Breast epithelium (tissue), 4 donors: ENCODE data around the gene PTPRN2. TPM values are rescaled to one million over a fixed set of nuclear protein-coding genes. Genes with fewer than 3 reads are reported as not detected.
"Not testable (repeated sequence)": the region's sequence is repeated elsewhere in the genome, so short reads cannot be mapped to it uniquely, and the experiment has no call there.

Experiments used
- DNase-seq, 2 donors: peaks; one replicate each; pipeline ENCODE4 v3.0.0-alpha.2; 2019; ENCODE audit warnings: low spot score in 2 of 2
- H3K27ac ChIP-seq, 2 donors: fragments of 200-600 bp; sonication (generic) in 1 of 2; one replicate each; pipeline ENCODE4 v1.5.1; 2016 to 2019; ENCODE audit warnings: mild to moderate bottlenecking in 1 of 2
- H3K27me3 ChIP-seq, 2 donors: fragments of 200-600 bp; sonication (generic) in 1 of 2; one replicate each; pipeline versions ENCODE4 v1.5.1 to v1.6.0; 2017 to 2019; ENCODE audit warnings: control low read depth in 1 of 2, mild to moderate bottlenecking in 1 of 2
- H3K36me3 ChIP-seq: fragments of 200-600 bp; one replicate; pipeline ENCODE4 v1.5.1; 2019
- H3K4me1 ChIP-seq, 2 donors: fragments of 200-600 bp; sonication (generic); one replicate each; pipeline ENCODE4 v1.5.1; 2016 to 2019; ENCODE audit warnings: control low read depth in 1 of 2
- H3K4me3 ChIP-seq, 3 donors: fragments of 200-600 bp; sonication (generic); 1 replicate in 2 of 3; 2 replicates in 1 of 3; pipeline ENCODE4 v1.5.1; 2016 to 2019; ENCODE audit warnings: mild to moderate bottlenecking in 3 of 3, moderate library complexity in 2 of 3
- H3K9me3 ChIP-seq, 2 donors: fragments of 200-600 bp; sonication (generic) in 1 of 2; one replicate each; pipeline ENCODE4 v1.5.1; 2016 to 2019; ENCODE audit warnings: control low read depth in 1 of 2
- POLR2A ChIP-seq: fragments of 450-650 bp; IDR thresholded peaks from one replicate; pipeline ENCODE4 v1.6.1; 2016; ENCODE audit warnings: antibody characterized with exemption, mild to moderate bottlenecking, moderate library complexity
- POLR2AphosphoS5 ChIP-seq, 3 donors: sonication (generic); formaldehyde crosslinking; IDR thresholded peaks; one replicate each; pipeline ENCODE4 v1.6.1; 2017; ENCODE audit warnings: antibody characterized with exemption in 3 of 3
- intact Hi-C: fragments of 100-400 bp; cut with DNase I; formaldehyde crosslinking; loops from one replicate; pipeline ENCODE4 v1.15.1; 2023; ENCODE audit warnings: low total_unique reads
- total RNA-seq, 3 donors: library from RNA; depleted of rRNA; stranded (reverse); fragments of >200 nt; gene quantifications; one replicate each; pipeline ENCODE4 v1.1.0, GENCODE V29; 2016
- TF ChIP-seq, protein P1 (sequence below), 3 donors: fragments of 450-650 bp; IDR thresholded peaks; one replicate each; pipeline ENCODE4 v1.5.1; 2016 to 2017; ENCODE audit warnings: antibody characterized with exemption in 3 of 3, mild to moderate bottlenecking in 3 of 3, moderate library complexity in 3 of 3

The PTPRN2 gene
- total RNA-seq, 3 donors from 2014 or later = 1.6 to 2.2 (median 2.2) TPM

DNA sequence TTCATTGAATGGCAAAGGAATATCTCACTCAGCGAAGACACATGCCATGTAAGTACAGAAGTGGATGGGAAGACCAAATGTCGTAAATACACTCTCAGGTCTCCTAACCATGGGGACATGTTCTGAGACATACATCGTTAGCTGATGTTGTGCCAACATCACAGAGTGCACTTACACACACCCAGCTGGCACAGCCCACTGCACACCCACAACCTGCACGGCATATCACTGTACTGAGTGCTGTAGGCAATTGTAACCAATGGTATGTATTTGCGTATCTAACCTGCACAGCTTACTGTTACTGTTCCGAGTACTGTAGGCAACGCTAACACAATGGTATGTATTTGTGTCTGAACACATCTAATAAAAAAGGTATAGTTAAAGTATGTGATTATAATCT is 550.4 kb downstream of the PTPRN2 start:
- TF ChIP-seq, protein P1, sequence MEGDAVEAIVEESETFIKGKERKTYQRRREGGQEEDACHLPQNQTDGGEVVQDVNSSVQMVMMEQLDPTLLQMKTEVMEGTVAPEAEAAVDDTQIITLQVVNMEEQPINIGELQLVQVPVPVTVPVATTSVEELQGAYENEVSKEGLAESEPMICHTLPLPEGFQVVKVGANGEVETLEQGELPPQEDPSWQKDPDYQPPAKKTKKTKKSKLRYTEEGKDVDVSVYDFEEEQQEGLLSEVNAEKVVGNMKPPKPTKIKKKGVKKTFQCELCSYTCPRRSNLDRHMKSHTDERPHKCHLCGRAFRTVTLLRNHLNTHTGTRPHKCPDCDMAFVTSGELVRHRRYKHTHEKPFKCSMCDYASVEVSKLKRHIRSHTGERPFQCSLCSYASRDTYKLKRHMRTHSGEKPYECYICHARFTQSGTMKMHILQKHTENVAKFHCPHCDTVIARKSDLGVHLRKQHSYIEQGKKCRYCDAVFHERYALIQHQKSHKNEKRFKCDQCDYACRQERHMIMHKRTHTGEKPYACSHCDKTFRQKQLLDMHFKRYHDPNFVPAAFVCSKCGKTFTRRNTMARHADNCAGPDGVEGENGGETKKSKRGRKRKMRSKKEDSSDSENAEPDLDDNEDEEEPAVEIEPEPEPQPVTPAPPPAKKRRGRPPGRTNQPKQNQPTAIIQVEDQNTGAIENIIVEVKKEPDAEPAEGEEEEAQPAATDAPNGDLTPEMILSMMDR (IDR thresholded peaks at IDR 0.05) = no peak
- no peak for TF ChIP-seq POLR2A
- no peak for TF ChIP-seq POLR2AphosphoS5 (IDR thresholded peaks at IDR 0.05)
- DNase-seq = peak in 1 of 2 donors; percentile 5
- Histone ChIP-seq H3K27ac (no peak overlapping the region), H3K4me1 (no peaks in the 10 kb centered on the region), H3K27me3 (no peaks in the 10 kb centered on the region), H3K4me3 (no peak overlapping the region), H3K9me3 (peaks cover 7 to 22% of the 10 kb centered on the region in 2 donors), H3K36me3 (no peaks in the 10 kb centered on the region)
- intact Hi-C loops = no loop called here

DNA sequence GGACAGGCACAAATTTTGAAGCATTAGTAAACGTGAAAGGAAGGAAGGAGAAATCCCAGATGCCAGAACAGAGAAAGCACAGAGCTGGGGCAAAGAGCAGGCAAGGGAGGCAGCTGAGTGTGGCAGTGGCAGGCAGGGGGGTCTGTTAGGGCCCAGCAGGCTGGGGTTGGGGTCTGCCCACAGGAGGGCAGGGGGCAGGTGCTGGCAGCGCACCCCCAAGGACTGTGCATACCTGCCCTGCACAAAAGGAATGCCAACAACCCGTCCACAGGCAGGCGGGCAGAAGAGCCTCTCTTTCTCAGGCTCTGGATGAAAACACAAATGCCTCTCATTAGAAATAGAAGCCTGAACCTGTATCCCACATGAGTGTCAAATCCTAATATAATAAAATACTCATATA is 552.3 kb downstream of the PTPRN2 start:
- H3K27me3 ChIP-seq = no peaks in the 10 kb centered on the region
- H3K9me3 ChIP-seq = peaks cover 7 to 22% of the 10 kb centered on the region in 2 donors
- H3K4me3 ChIP-seq = no peak overlapping the region
- no peaks in the 10 kb centered on the region for H3K36me3 ChIP-seq
- peak in 1 of 2 donors; percentile 6 for DNase-seq
- no peak overlapping the region for H3K27ac ChIP-seq
- TF ChIP-seq, protein P1 (IDR thresholded peaks at IDR 0.05) = no peak
- TF ChIP-seq POLR2A (no peak), POLR2AphosphoS5 (IDR thresholded peaks at IDR 0.05) (no peak)
- no peaks in the 10 kb centered on the region for H3K4me1 ChIP-seq
- intact Hi-C loops = no loop called here

DNA sequence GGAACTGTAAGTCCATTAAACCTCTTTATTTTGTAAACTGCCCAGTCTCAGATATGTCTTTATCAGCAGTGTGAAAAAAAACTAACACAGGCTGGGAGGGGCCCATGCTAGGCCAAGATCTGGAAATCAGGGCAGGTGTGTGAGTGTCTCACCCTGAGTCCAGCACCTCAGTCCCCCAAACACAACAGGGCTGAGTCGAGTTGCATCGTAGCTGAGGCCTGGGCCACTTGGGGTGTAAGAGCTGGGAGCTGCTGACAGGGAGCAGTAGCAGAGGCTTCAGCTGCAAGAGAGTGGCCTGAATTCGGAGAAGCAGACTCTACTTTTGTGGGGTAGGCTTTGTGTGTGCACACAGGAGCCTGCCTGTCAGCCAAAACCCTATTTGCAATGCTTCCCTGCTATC is 553.1 kb downstream of the PTPRN2 start:
- H3K4me1 ChIP-seq = no peaks in the 10 kb centered on the region
- H3K27me3 ChIP-seq = no peaks in the 10 kb centered on the region
- H3K9me3 ChIP-seq = peaks cover 7 to 15% of the 10 kb centered on the region in 2 donors
- intact Hi-C loops = no loop called here
- no peak overlapping the region for H3K27ac ChIP-seq
- TF ChIP-seq, protein P1 (IDR thresholded peaks at IDR 0.05) = no peak
- no peak for TF ChIP-seq POLR2A
- no peak for TF ChIP-seq POLR2AphosphoS5 (IDR thresholded peaks at IDR 0.05)
- peak in 1 of 2 donors; percentile 38 for DNase-seq
- no peak overlapping the region for H3K4me3 ChIP-seq
- no peaks in the 10 kb centered on the region for H3K36me3 ChIP-seq

DNA sequence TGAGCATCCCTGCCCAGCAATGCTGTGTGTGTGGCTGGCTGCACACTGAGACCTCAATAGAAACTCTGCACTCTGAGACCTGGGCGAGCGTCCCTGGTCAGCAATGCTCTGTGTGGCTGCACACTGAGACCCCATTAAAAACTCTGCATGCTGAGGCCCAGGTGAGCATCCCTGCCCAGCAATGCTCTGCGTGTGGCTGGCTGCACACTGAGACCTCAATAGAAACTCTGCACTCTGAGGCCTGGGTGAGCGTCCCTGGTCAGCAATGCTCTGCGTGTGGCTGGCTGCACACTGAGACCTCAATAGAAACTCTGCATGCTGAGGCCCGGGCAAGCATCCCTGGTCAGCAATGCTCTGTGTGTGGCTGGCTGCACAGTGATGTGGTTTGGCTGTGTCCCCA is 553.7 kb downstream of the PTPRN2 start:
- H3K27me3 ChIP-seq, H3K27ac ChIP-seq, intact Hi-C loops, H3K4me1 ChIP-seq, H3K9me3 ChIP-seq, H3K36me3 ChIP-seq, H3K4me3 ChIP-seq: not testable (repeated sequence)
- DNase-seq = peak in 1 of 2 donors; percentile 3

DNA sequence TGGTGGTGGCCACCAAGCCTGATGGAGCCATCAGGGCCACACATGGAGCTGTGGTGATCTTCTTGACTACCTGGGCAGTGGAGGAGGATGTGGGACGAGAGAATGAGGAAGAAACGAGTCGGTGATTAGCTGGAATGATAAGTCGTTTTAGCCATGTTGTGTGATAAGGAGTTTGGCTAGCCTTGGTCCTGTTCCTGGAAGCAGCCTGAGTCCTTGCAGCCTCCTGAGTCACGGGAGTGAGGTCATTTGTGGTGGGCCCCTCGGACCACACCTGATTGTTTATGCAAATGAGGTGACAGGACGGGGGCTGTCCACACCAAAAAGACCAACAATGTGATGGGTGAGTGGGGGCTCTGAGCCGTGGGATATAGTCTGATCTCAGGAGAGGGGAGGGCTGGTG is 554.4 kb downstream of the PTPRN2 start:
- Histone ChIP-seq H3K27me3 (no peaks in the 10 kb centered on the region), H3K4me3 (no peak overlapping the region), H3K9me3 (peaks cover 0 to 6% of the 10 kb centered on the region in 2 donors), H3K36me3 (no peaks in the 10 kb centered on the region), H3K4me1 (no peaks in the 10 kb centered on the region), H3K27ac (no peak overlapping the region)
- DNase-seq = peak in 1 of 2 donors; percentile 10
- intact Hi-C loops = no loop called here
- no peak for TF ChIP-seq POLR2AphosphoS5 (IDR thresholded peaks at IDR 0.05)
- TF ChIP-seq, protein P1 (IDR thresholded peaks at IDR 0.05) = no peak
- no peak for TF ChIP-seq POLR2A
